K562 (cell line): Measurements from ENCODE around the gene GPR26.

ENCODE experiments used
- ARID4B ChIP-seq: sonication (generic); formaldehyde crosslinking; IDR thresholded peaks from 2 replicates; pipeline ENCODE4 v1.8.0; 2022; ENCODE audit warnings: mild to moderate bottlenecking, missing genetic modification reagents
- JUN ChIP-seq, 2 experiments: sonication (generic) in 1 of 2; formaldehyde crosslinking in 1 of 2; IDR thresholded peaks; 2 replicates each; pipeline versions ENCODE4 v1.6.1 to v1.8.0; 2012 to 2022; ENCODE audit warnings: borderline replicate concordance in 2 of 2, mild to moderate bottlenecking in 2 of 2, improper control_type of control experiment in 1 of 2, low read depth in 1 of 2, low read length in 1 of 2, missing genetic modification reagents in 1 of 2
- MYC ChIP-seq, 2 experiments: fragments of 250-450 bp in 1 of 2; sonication (Bioruptor Pico) in 1 of 2; IDR thresholded peaks; 2 replicates each; pipeline versions ENCODE4 v1.5.1 to v1.6.1; 2012 to 2021; ENCODE audit warnings: low read depth in 2 of 2, borderline replicate concordance in 1 of 2, improper control_type of control experiment in 1 of 2, low read length in 1 of 2, mild to moderate bottlenecking in 1 of 2, moderate library complexity in 1 of 2
- NCOA2 ChIP-seq, 2 experiments: fragments of 450-650 bp; IDR thresholded peaks; 2 replicates each; pipeline ENCODE4 v1.6.1; 2018; ENCODE audit warnings: mild to moderate bottlenecking in 2 of 2, moderate library complexity in 1 of 2; ENCODE audit not compliant: partially characterized antibody in 2 of 2
- PATZ1 ChIP-seq: fragments of 250-450 bp; sonication (Bioruptor Pico); IDR thresholded peaks from 2 replicates; pipeline ENCODE4 v1.5.0; 2020; ENCODE audit warnings: mild to moderate bottlenecking, borderline replicate concordance
- POLR2A ChIP-seq: fragments of 450-650 bp; conservative IDR thresholded peaks from 2 replicates; pipeline ENCODE4 v1.6.1; 2016
- ZFP36 ChIP-seq: fragments of 150-350 bp; IDR thresholded peaks from 2 replicates; pipeline ENCODE4 v1.6.1; 2018; ENCODE audit warnings: low read length, low read depth; ENCODE audit not compliant: partially characterized antibody
- ZNF449 ChIP-seq: fragments of 250-450 bp; sonication (Bioruptor Pico); IDR thresholded peaks from 2 replicates; pipeline ENCODE4 v1.8.0; 2022; ENCODE audit warnings: moderate library complexity, mild to moderate bottlenecking, inconsistent platforms

GRCh38 chr10:123635745-123636144 lies 30.4 kb upstream of the GPR26 start:
- TF ChIP-seq ZNF449 (CRISPR knock-in tag), result no peak
- no peak for TF ChIP-seq POLR2A
- no peak for TF ChIP-seq MYC (IDR thresholded peaks at IDR 0.05; ENCODE audit: low read depth, low read length)
- no peak for TF ChIP-seq MYC (CRISPR knock-in tag; IDR thresholded peaks at IDR 0.05; ENCODE audit: borderline replicate concordance, low read depth)
- TF ChIP-seq JUN (IDR thresholded peaks at IDR 0.05; ENCODE audit: borderline replicate concordance, low read depth, low read length), result no peak
- no peak for TF ChIP-seq JUN (CRISPR knock-in tag; IDR thresholded peaks at IDR 0.05; ENCODE audit: borderline replicate concordance)
- no peak for TF ChIP-seq ZFP36
- TF ChIP-seq NCOA2 (IDR thresholded peaks at IDR 0.05; ENCODE audit: partially characterized antibody in 2 of 2), result no peak
- no peak for TF ChIP-seq PATZ1
- no peak for TF ChIP-seq ARID4B (CRISPR knock-in tag)
